NCI-H2227 treated with DMSO at 0.1 percent for 48 hours (cell line): ENCODE measurements around the gene GOLGA7B.
A peak's percentile ranks its signal among the peaks of the same experiment; 100 is the strongest.
"Not testable (repeated sequence)": the region's sequence is repeated elsewhere in the genome, so short reads cannot be mapped to it uniquely, and the experiment has no call there.

ENCODE experiments used
- DNase-seq: peaks from one replicate; lab custom pipeline; 2025; lab: John Stamatoyannopoulos, UW

GOLGA7B gene

GRCh38 chr10:97831259-97831658 is 18.4 kb upstream of the GOLGA7B start:
- DNase-seq: no peak

- no peak for DNase-seq
Observed at GRCh38 chr10:97836446-97836845, 13.2 kb upstream of the GOLGA7B start.

GRCh38 chr10:97838091-97838490 is 11.6 kb upstream of the GOLGA7B start:
- no peak for DNase-seq

- not testable (repeated sequence) for DNase-seq
Observed at GRCh38 chr10:97841166-97841565, 8.5 kb upstream of the GOLGA7B start.

GRCh38 chr10:97842114-97842513 is 7.5 kb upstream of the GOLGA7B start:
- DNase-seq: not testable (repeated sequence)

- no peak for DNase-seq
Observed at GRCh38 chr10:97842656-97843280, 6.9 kb upstream of the GOLGA7B start.

- no peak for DNase-seq
Observed at GRCh38 chr10:97843281-97843671, 6.4 kb upstream of the GOLGA7B start.

GRCh38 chr10:97843972-97844371 is 5.7 kb upstream of the GOLGA7B start:
- DNase-seq: not testable (repeated sequence)

- DNase-seq: no peak
Observed at GRCh38 chr10:97844678-97845077, 5.0 kb upstream of the GOLGA7B start.

GRCh38 chr10:97849103-97849686 is 448 bp upstream of the GOLGA7B start:
- DNase-seq: peak; percentile 55

- no peak for DNase-seq
Observed at GRCh38 chr10:97850446-97850845, 803 bp downstream of the GOLGA7B start.

GRCh38 chr10:97851341-97852001 is 1.8 kb downstream of the GOLGA7B start:
- DNase-seq: no peak

- no peak for DNase-seq
Observed at GRCh38 chr10:97852277-97852676, 2.6 kb downstream of the GOLGA7B start.

- no peak for DNase-seq
Observed at GRCh38 chr10:97852840-97853405, 3.3 kb downstream of the GOLGA7B start.

- DNase-seq: no peak
Observed at GRCh38 chr10:97854743-97855142, 5.1 kb downstream of the GOLGA7B start.

GRCh38 chr10:97858001-97858439 is 8.4 kb downstream of the GOLGA7B start:
- no peak for DNase-seq

GRCh38 chr10:97861097-97861750 is 11.6 kb downstream of the GOLGA7B start:
- no peak for DNase-seq

- DNase-seq: no peak
Observed at GRCh38 chr10:97861924-97862323, 12.3 kb downstream of the GOLGA7B start.

GRCh38 chr10:97863808-97864207 is 14.2 kb downstream of the GOLGA7B start:
- DNase-seq: no peak

- no peak for DNase-seq
Observed at GRCh38 chr10:97865488-97865887, 15.8 kb downstream of the GOLGA7B start.

GRCh38 chr10:97866524-97867219 is 17.0 kb downstream of the GOLGA7B start:
- DNase-seq: no peak

GRCh38 chr10:97867220-97867800 is 17.7 kb downstream of the GOLGA7B start:
- no peak for DNase-seq
